Loucy (cell line): Measurements from ENCODE around the gene BMAL1.

Experiments
- H2AFZ ChIP-seq: fragments of 200-600 bp; sonication (generic); 2 replicates; pipeline ENCODE4 v1.6.0; 2016; ENCODE audit warnings: antibody characterized with exemption, mild to moderate bottlenecking, low read length, moderate library complexity
- H3F3A ChIP-seq: fragments of 200-600 bp; 2 replicates; pipeline ENCODE4 v1.6.0; 2016; ENCODE audit warnings: antibody characterized with exemption, low read depth, mild to moderate bottlenecking
- H3K27me3 ChIP-seq: fragments of 200-600 bp; sonication (generic); 2 replicates; pipeline ENCODE4 v1.6.1; 2014; ENCODE audit warnings: low read length, mild to moderate bottlenecking; ENCODE audit not compliant: insufficient read depth, poor library complexity, severe bottlenecking
- H3K36me3 ChIP-seq: fragments of 200-600 bp; sonication (generic); 2 replicates; pipeline ENCODE4 v1.6.1; 2016; ENCODE audit warnings: low read length; ENCODE audit not compliant: insufficient read depth
- H3K4me1 ChIP-seq: fragments of 200-600 bp; sonication (generic); 2 replicates; pipeline ENCODE4 v1.5.1; 2014; ENCODE audit warnings: low read length, mild to moderate bottlenecking; ENCODE audit not compliant: insufficient read depth, poor library complexity, severe bottlenecking
- H3K4me2 ChIP-seq: fragments of 200-600 bp; sonication (generic); 2 replicates; pipeline ENCODE4 v1.6.0; 2014; ENCODE audit warnings: antibody characterized with exemption, low read length, low read depth, mild to moderate bottlenecking; ENCODE audit not compliant: poor library complexity, severe bottlenecking
- H3K4me3 ChIP-seq: fragments of 200-600 bp; sonication (generic); 2 replicates; pipeline ENCODE4 v1.5.1; 2014; ENCODE audit warnings: low read length, mild to moderate bottlenecking, mixed read lengths; ENCODE audit not compliant: poor library complexity, severe bottlenecking
- H3K79me2 ChIP-seq: fragments of 200-600 bp; sonication (generic); 2 replicates; pipeline ENCODE4 v1.6.1; 2014; ENCODE audit warnings: low read length; ENCODE audit not compliant: insufficient read depth
- H3K9ac ChIP-seq: fragments of 200-600 bp; sonication (generic); 2 replicates; pipeline ENCODE4 v1.6.0; 2014; ENCODE audit warnings: mild to moderate bottlenecking, low read depth, low read length, moderate library complexity; ENCODE audit not compliant: poor library complexity, severe bottlenecking
- H3K9me2 ChIP-seq: fragments of 200-600 bp; sonication (generic); replicated peaks from 2 replicates; pipeline ENCODE4 v1.6.1; 2016; ENCODE audit warnings: low read depth, low read length, mixed read lengths
- H3K9me3 ChIP-seq: fragments of 200-600 bp; sonication (generic); 2 replicates; pipeline ENCODE4 v1.6.1; 2014; ENCODE audit warnings: mild to moderate bottlenecking, antibody characterized with exemption, low read length, low read depth; ENCODE audit not compliant: insufficient read depth
- H4K20me1 ChIP-seq: fragments of 200-600 bp; sonication (generic); 2 replicates; pipeline ENCODE4 v1.6.0; 2014; ENCODE audit warnings: antibody characterized with exemption, low read length, mild to moderate bottlenecking; ENCODE audit not compliant: insufficient read depth, poor library complexity, severe bottlenecking
- CTCF ChIP-seq: fragments of 200-600 bp; sonication (generic); conservative IDR thresholded peaks from 2 replicates; pipeline ENCODE4 v1.5.1; 2014; ENCODE audit warnings: mild to moderate bottlenecking, antibody characterized with exemption, low read length
- EZH2phosphoT487 ChIP-seq: fragments of 200-600 bp; IDR thresholded peaks from 2 replicates; pipeline ENCODE4 v1.6.1; 2018; ENCODE audit warnings: antibody characterized with exemption, mild to moderate bottlenecking, moderate library complexity, borderline replicate concordance

Gene BMAL1

GRCh38 chr11:13303668-13304649, 26.4 kb downstream of the BMAL1 start:
- H3K4me2 ChIP-seq = no peak overlapping the region

GRCh38 chr11:13304655-13305335, 27.2 kb downstream of the BMAL1 start:
- Histone ChIP-seq H2AFZ (no peak overlapping the region), H3K9me2 (no peaks in the 10 kb centered on the region), H3K27me3 (no peaks in the 10 kb centered on the region), H3K4me2 (no peak overlapping the region), H3F3A (no peaks in the 10 kb centered on the region), H3K9me3 (no peaks in the 10 kb centered on the region), H3K79me2 (no peaks in the 10 kb centered on the region), H3K9ac (no peak overlapping the region), H3K36me3 (no peaks in the 10 kb centered on the region), H3K4me3 (no peak overlapping the region), H4K20me1 (no peaks in the 10 kb centered on the region), H3K4me1 (no peaks in the 10 kb centered on the region)
- TF ChIP-seq EZH2phosphoT487 (no peak), CTCF (no peak)

More at GRCh38 chr11:13303668-13304649, 26.4 kb downstream of the BMAL1 start:
- no peaks in the 10 kb centered on the region for H3K4me1 ChIP-seq
- no peaks in the 10 kb centered on the region for H3K36me3 ChIP-seq
- no peak overlapping the region for H3K9ac ChIP-seq
- no peaks in the 10 kb centered on the region for H3F3A ChIP-seq
- no peaks in the 10 kb centered on the region for H3K9me2 ChIP-seq
- no peaks in the 10 kb centered on the region for H4K20me1 ChIP-seq
- TF ChIP-seq CTCF (no peak), EZH2phosphoT487 (no peak)
- H3K27me3 ChIP-seq = no peaks in the 10 kb centered on the region
- H3K79me2 ChIP-seq = no peaks in the 10 kb centered on the region
- H3K4me3 ChIP-seq = no peak overlapping the region
- H3K9me3 ChIP-seq = no peaks in the 10 kb centered on the region
- no peak overlapping the region for H2AFZ ChIP-seq

GRCh38 chr11:13308704-13309103, 31.1 kb downstream of the BMAL1 start:
- Histone ChIP-seq H3K36me3 (no peaks in the 10 kb centered on the region), H3K27me3 (no peaks in the 10 kb centered on the region), H3K4me2 (no peak overlapping the region), H3K9me3 (no peaks in the 10 kb centered on the region), H4K20me1 (no peaks in the 10 kb centered on the region), H3K9ac (no peak overlapping the region), H3K9me2 (no peaks in the 10 kb centered on the region), H3K4me3 (no peak overlapping the region), H3K79me2 (no peaks in the 10 kb centered on the region), H3K4me1 (no peaks in the 10 kb centered on the region), H2AFZ (no peak overlapping the region), H3F3A (no peaks in the 10 kb centered on the region)
- TF ChIP-seq CTCF (no peak), EZH2phosphoT487 (no peak)
